ENCODE results near the gene ALLC. TPM values are rescaled to one million over a fixed set of nuclear protein-coding genes. Genes with fewer than 3 reads are reported as not detected.

Gene ALLC
- total and polyA plus RNA-seq, 7 donors: not detected

GRCh38 chr2:3718679-3719078, 60.7 kb downstream of the ALLC start:
- WGBS, 3 donors: 65 to 74% (median 74%) methylated on average over 8 of the region's 8 CpGs
- Histone ChIP-seq H3K27ac (no peak overlapping the region), H3K4me3 (no peak overlapping the region), H3K9me3 (no peaks in the 10 kb centered on the region), H3K27me3 (ENCODE audit: insufficient read depth in 3 of 3, low read length in 2 of 3) (peaks cover 0 to 2% (median 0%) of the 10 kb centered on the region in 3 donors), H3K4me1 (no peaks in the 10 kb centered on the region), H3K36me3 (ENCODE audit: insufficient read depth in 1 of 2, low read depth in 1 of 2) (no peaks in the 10 kb centered on the region)
- DNase-seq: no peak
- TF ChIP-seq CTCF (IDR thresholded peaks at IDR 0.05): no peak
- ATAC-seq: no peak
- intact Hi-C loops (cut with DNase I): no loop called here

- Histone ChIP-seq H3K4me1 (no peaks in the 10 kb centered on the region), H3K4me3 (no peak overlapping the region), H3K36me3 (ENCODE audit: insufficient read depth in 1 of 2, low read depth in 1 of 2) (no peaks in the 10 kb centered on the region), H3K27ac (no peak overlapping the region), H3K9me3 (no peaks in the 10 kb centered on the region), H3K27me3 (ENCODE audit: insufficient read depth in 3 of 3, low read length in 2 of 3) (peaks cover 0 to 4% (median 0%) of the 10 kb centered on the region in 3 donors)
- WGBS, 3 donors: 78 to 86% (median 82%) methylated on average over 11 of the region's 11 CpGs
- ATAC-seq (no peak), DNase-seq (no peak)
- intact Hi-C loops (cut with DNase I): no loop called here
- no peak for TF ChIP-seq CTCF (IDR thresholded peaks at IDR 0.05)
Observed at GRCh38 chr2:3725002-3725401, 67.0 kb downstream of the ALLC start.

GRCh38 chr2:3725458-3726250, 67.7 kb downstream of the ALLC start:
- peaks cover 0 to 4% (median 0%) of the 10 kb centered on the region in 3 donors for H3K27me3 ChIP-seq (ENCODE audit: insufficient read depth in 3 of 3, low read length in 2 of 3)
- no peak overlapping the region for H3K27ac ChIP-seq
- no peaks in the 10 kb centered on the region for H3K9me3 ChIP-seq
- no peak overlapping the region for H3K4me3 ChIP-seq
- WGBS, 3 donors: 62 to 72% (median 63%) methylated on average over 22 to 23 of the region's 23 CpGs
- intact Hi-C loops (cut with DNase I): no loop called here
- no peak for ATAC-seq
- no peaks in the 10 kb centered on the region for H3K36me3 ChIP-seq (ENCODE audit: insufficient read depth in 1 of 2, low read depth in 1 of 2)
- DNase-seq: no peak
- no peak for TF ChIP-seq CTCF (IDR thresholded peaks at IDR 0.05)
- no peaks in the 10 kb centered on the region for H3K4me1 ChIP-seq

- Histone ChIP-seq H3K4me3 (no peak overlapping the region), H3K36me3 (ENCODE audit: insufficient read depth in 1 of 2, low read depth in 1 of 2) (no peaks in the 10 kb centered on the region), H3K4me1 (no peaks in the 10 kb centered on the region), H3K27ac (no peak overlapping the region), H3K9me3 (no peaks in the 10 kb centered on the region), H3K27me3 (ENCODE audit: insufficient read depth in 3 of 3, low read length in 2 of 3) (peaks cover 0 to 4% (median 0%) of the 10 kb centered on the region in 3 donors)
- TF ChIP-seq CTCF (IDR thresholded peaks at IDR 0.05): no peak
- ATAC-seq (no peak), DNase-seq (no peak)
- intact Hi-C loops (cut with DNase I): no loop called here
- WGBS, 3 donors: 93 to 97% (median 95%) methylated on average over 10 of the region's 10 CpGs
Observed at GRCh38 chr2:3726511-3726910, 68.5 kb downstream of the ALLC start.

Measured in psoas muscle (tissue), 8 donors.